ENCODE data around the gene F2RL1.

GRCh38 chr5:76861612-76862011 is 42.8 kb downstream of the F2RL1 start:
- TF ChIP-seq IRF1 (CRISPR knock-in tag; IDR thresholded peaks at IDR 0.05; ENCODE audit: low read depth) (no peak), RXRA (CRISPR knock-in tag; IDR thresholded peaks at IDR 0.05) (no peak), ZBTB3 (CRISPR knock-in tag; IDR thresholded peaks at IDR 0.05; ENCODE audit: borderline replicate concordance, low read depth) (no peak), TCF7 (IDR thresholded peaks at IDR 0.05; ENCODE audit: low read depth) (no peak), CTCF (CRISPR knock-in tag; IDR thresholded peaks at IDR 0.05) (no peak), SP2 (CRISPR knock-in tag; IDR thresholded peaks at IDR 0.05) (no peak), ZNF777 (CRISPR knock-in tag; IDR thresholded peaks at IDR 0.05) (no peak), FOXM1 (CRISPR knock-in tag; IDR thresholded peaks at IDR 0.05) (no peak)

Data from HepG2 (cell line).